ENCODE measurements around the gene NAA35. TPM values are rescaled to one million over a fixed set of nuclear protein-coding genes. Genes with fewer than 3 reads are reported as not detected.
"Not testable (repeated sequence)": the region's sequence is repeated elsewhere in the genome, so short reads cannot be mapped to it uniquely, and the experiment has no call there.

Gene NAA35
- 32.3 TPM for total RNA-seq

DNA sequence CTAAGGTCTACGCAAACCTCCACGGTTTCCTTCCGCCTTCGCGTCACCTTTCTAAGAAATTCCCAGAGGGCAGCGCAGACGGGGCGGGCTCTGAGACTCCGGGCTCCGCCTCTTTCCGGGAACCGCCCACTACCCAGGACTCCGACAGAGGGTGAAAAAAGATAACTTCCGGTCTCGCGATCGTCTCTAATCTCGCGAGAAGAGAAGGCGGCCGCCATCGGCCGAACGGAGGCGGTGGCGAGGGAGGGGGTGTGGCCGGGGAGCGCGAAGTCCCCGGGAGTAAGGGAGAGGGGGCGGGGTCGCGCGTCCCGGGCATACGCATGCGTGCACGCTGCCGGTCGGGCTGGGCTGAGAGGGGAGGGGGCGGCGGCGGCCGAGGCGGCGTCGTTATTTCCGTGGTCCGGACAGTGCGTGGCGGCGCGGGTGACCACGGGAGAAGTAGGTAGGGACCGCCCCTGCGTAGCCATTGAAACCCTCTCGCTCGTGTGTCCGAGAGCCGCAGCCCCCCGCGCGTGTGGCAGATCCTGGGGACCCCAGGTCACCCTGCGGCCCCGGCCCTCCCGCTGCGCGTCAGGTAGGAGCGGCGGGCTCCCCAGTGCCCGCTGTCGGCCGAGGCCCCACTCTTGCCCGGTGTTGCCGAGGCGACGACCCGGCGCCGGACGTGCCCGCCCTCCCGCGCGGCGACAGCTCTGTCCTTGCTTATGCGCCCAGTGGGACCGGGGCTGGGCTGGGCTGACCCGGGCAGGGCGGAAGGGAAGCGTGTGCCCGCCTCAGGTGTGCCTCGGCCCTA lies at the start of gene NAA35:
Gene NAA35, plus strand, starts transcription at position 315 of the 790 bp plus-strand sequence. CDS start 1,014 bp downstream, outside the sequence.
- DNase-seq, result peak; percentile 100

DNA sequence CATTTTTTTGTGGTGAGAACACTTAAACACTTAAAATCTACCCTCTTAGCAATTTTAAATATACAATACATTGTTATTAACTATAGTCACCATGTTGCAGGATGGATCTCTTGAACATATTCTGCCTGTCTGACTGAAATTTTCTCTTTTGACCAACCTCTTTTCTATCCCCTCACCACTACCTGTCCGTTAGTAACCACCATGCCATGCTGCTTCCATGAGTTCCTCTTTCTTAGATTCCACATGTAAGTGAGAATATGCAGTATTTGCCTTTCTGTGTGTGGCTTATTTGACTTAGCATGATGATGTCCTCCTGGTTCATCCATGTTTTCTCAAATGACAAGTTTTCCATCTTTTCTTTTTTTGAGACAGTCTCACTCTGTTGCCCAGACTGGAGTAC lies 48.5 kb upstream of the NAA35 start:
- no peak for DNase-seq

DNA sequence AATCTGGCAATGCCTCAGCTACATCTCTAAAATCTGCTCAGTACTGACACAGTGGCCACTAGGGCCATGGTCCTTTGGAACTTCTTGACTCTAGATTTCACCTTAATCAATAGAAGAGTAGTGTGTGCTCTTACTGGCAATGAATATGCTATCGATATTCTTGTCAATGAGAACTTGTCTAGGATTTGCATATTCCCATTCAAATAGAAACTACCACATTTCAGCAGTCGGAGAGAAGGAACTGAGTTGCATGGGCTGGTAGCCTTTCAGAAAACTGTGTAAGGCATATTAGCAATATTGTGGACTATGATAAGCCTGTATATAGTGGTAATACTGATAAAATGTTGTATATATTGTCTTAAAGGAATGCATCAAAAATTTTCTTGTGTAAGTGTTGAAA lies 45.3 kb upstream of the NAA35 start:
- no peak for DNase-seq

DNA sequence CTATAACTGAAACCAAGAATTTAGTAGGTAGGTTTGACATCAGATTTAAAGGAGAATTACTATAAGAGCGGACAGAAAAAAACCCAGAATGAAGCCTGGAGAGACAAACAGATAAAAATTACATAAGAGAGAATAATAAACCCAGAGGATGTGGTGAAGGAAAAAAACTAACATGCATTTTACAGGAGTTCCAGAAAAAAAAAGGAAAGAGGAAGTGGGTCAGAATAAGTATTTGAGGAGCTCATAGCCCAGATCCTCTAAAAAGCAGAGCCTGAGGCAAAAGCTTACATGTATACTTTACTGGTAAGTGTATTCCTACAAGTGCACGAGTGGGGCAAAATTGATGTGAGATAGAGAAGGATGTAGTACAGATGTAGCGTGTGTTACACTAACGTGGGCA lies 43.1 kb upstream of the NAA35 start:
- no peak for DNase-seq

DNA sequence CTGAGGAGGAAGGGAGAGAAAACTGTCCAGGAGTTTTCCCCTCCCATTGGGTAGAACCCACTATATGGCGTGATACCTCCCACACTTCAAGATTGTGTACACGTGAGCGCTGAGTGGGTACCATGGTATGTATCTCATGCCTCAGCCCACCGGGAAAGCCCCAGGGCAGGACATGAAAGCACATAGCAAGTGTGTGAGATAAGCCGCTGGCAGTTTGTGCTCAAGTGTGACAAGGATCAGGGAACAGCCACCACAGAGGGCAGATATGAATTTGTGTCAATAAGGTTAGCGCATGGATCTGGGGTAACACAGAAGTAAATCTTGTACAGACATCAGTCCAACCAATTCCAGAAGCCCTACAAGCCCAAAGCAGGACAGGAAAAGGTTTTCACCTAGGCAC lies 42.6 kb upstream of the NAA35 start:
- DNase-seq, result no peak

DNA sequence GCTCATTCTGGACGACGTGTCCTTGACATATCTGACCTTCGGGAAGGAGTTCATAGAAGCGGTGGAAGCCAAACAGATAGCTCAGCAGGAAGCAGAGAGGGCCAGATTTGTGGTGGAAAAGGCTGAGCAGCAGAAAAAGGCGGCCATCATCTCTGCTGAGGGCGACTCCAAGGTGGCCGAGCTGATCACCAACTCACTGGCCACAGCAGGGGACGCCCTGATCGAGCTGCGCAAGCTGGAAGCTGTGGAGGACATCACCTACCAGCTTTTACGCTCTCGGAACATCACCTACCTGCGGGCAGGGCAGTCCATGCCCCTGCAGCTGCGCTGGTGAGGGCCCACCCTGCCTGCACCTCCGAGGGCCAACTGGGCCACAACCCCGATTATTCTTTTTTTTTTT lies 41.6 kb upstream of the NAA35 start:
- DNase-seq, result no peak

DNA sequence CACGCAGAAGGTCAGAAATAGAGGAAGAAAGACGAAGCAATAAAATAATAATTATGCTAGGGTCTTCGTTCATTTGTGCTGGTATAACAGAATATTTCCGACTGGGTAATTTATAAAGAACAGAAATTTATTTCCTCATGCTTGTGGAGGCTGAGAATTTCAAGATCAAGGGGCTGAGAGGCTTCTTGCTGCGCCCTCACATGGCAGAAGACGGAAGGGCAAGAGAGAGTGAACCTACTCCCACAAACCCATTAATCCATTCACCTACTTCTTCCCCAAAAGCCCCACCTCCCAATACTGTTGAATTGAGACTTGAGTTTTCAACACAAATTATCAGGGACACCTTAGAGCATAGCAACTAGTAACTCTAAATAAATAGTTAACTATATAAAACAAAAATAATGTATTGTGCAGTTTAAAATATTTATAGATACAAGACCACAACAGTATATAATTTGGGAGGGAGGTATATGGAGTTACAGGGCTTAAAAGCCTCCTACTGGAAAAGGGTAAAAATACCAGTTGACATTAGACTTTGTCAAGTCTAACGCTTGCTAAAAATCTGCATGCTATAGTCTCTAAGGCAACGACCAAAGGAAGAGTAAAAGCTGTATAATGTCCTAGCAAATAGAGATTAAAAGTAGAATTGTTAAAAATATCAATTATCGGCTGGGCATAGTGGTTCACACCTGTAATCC lies 40.3 kb upstream of the NAA35 start:
- DNase-seq, result no peak

DNA sequence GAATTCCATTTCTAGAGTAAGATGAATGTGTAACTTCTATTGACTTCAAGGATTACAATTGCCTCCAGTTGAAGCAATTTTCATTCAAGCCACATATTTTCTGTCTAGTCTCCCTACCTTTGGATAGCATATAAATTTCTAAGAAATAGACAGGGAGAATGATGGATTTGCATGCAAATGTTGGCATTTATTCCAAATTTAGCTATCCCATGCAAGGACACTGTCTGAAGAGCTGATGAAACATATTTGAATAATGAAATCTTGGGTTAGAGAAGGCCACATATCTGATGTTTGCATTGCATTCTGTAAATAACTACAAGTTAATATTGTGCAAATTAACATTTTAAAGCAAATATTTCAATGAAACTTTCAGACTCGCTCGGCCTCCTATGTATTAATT lies 36.0 kb upstream of the NAA35 start:
- no peak for DNase-seq

DNA sequence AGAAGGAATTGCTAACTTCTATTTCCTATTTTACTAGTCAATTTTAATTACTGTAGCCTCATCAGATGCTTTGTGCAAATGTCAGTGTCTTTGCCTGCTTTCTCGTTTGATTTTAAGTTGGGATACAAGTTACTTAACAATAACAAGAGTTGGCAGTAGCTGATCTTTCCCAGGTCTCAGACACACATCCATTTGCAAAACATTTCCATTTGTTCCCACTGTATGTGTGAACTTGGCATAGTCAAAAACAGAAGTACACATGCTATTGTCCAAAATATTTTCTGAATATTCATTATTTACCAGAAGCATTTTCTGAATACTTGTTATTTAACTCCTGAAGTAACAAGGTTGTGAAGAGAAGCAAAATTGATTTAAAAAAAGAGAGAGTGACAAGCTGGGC lies 35.0 kb upstream of the NAA35 start:
- DNase-seq, result no peak

DNA sequence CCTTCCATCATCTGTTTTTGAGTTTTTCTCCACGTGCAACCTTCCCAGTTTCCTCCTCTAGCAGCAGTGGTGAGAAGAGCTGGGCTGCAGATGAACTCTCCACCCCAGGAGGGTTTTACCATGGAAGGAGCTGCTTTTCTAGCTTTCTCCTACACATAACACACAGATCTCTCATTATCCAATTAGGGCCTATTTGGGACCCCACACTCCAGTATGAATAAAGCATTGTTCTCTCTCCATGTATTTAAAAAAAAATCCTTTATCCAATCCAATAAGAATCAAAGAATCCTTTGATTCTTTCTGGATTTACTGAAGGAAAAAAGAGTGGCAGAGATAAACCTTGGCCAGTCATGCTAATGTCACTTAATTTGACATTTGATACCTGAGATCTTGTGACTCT lies 31.6 kb upstream of the NAA35 start:
- DNase-seq, result no peak

DNA sequence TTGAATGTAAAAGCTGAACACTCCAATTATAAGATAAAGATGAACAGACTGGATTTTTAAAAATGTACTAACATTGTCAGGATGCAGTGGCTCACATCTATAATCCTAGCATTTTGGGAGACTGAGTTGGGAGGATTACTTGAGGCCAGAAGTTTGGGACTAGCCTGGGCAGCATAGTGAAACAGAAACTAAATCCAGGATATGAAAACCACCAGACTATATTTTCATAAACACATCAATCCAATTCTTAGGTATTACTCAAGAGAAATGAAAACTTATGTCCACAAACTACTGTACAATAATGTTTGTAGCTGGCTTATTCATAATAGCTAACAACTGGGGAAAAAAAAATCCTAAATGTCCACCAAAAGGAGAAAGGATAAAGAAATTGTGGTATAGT lies 26.8 kb upstream of the NAA35 start:
- no peak for DNase-seq

DNA sequence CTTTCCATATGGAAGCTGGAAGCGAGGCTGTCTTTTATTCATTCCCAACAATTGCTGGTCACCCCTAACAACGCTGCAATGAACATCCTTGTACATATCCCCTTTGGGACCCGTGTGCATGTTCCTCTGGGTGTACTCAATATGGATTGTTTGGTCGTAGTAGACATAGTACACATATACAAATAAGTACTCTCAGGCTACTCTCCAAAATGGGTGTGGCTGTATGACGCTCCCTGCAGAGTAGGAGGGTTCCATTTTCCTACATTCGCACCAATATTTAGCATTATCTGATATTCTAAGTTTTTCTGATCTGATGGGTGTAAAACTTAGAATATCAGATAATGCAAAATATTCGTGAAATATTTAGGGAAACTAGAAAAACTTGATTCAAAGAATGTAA lies 23.2 kb upstream of the NAA35 start:
- no peak for DNase-seq

DNA sequence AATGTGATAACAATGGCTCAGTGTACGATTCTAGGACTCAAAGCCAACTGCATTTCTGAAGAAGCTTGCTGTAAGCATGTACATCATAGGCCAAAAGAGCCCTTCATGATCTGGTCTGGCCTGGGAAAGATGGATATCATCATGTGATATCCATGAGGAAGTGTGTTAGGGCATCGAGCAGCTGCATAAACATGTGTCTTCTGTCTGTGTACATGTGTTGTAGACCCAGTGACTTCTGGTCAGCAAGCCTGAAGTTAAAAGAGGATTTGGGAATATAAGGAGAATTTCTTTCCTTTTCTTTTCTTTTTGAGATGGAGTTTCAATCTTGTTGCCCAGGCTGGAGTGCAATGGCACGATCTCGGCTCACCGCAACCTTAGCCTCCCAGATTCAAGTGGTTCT lies 15.5 kb upstream of the NAA35 start:
- no peak for DNase-seq

DNA sequence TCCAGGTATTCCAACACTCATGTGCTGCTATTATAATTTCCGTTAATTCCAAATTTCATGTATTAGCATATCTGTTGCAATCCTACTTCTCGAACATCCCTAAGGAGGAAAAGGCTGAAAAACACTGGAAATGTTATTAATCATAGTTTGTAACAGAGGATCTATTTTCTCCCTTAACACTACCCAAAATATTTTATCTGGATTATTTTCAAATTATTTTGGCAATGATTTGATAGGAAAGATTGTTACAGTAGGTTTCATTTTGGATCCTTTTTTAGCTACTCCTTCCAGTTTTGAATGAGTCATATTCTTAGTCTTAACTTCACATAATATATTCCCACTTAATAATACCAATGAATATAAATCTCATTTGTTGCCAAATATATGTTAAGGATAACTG lies 13.9 kb upstream of the NAA35 start:
- DNase-seq, result no peak

DNA sequence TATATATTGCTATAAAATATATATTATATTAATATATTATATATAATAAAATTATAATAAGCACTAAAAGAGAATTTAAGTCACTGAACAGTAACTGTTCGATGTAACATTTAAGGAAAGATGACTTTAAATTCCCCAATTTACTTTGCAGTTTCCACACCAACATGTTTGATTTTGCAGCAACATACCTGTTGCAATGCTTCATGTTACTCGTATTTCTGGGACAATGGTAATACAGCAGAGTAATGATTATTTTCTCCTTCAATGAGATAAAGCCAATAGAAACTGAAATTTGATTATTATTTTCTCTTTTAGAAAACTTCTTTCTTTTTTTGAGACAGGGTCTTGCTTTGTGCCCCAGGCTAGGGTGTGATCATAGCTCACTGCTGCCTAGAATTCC lies 9.5 kb upstream of the NAA35 start:
- DNase-seq, result no peak

DNA sequence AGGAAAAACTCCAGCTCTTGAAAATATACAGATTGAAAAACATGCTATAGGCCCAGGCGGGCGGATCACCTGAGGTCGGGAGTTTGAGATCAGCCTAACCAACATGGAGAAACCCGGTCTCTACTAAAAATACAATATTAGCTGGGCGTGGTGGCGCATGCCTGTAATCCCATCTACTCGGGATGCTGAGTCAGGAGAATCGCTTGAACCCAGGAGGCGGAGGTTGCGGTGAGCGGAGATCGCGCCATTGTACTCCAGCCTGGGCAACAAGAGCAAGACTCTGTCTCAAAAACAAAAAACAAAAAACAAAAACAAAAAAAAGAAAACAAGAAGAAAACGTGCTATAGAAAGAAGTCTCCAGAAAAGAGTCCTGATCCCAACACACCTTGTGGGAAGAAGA lies 5.0 kb upstream of the NAA35 start:
- not testable (repeated sequence) for DNase-seq

DNA sequence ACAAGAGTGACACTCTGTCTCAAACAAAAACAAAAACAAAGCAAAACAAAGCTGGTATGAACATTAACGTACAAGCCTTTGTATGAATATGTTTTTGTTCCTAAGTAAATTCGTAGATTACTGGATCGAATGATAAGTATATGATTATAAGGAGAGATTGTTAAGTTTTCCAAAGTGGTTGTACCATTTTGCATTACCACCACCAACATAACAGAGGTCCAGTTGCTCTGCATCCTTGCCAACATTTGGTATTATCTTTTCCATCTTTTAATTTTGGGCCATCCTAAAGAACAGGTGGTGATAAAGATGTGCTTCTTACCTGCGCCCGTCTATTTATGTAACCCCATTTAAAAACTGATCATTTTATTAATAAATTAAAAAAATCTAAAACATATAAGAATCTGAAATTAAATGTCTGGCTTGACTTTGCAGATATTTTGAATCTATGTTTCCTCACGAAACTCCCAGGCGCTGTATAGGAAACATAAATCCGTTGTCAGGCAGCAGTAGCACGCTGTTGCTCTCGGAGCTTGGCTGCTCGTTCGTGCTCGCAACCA lies 593 bp upstream of the NAA35 start:
- DNase-seq, result no peak

DNA sequence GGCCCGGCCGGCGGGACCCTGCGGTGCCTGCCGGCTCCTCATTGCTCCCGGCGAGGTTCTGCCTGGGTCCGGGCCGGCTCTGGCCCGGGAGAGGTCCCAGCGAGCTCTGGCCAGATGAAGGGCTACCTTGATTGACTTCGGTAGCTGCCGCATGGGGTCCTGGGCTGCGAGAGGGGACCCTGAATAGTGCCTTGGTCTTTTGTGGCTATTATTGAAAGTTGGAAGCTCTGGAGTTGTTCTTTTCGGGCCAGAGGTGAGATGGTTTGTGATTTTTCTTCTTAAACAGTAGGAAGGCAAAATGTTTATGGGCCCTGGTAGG lies 635 bp downstream of the NAA35 start:
- no peak for DNase-seq

DNA sequence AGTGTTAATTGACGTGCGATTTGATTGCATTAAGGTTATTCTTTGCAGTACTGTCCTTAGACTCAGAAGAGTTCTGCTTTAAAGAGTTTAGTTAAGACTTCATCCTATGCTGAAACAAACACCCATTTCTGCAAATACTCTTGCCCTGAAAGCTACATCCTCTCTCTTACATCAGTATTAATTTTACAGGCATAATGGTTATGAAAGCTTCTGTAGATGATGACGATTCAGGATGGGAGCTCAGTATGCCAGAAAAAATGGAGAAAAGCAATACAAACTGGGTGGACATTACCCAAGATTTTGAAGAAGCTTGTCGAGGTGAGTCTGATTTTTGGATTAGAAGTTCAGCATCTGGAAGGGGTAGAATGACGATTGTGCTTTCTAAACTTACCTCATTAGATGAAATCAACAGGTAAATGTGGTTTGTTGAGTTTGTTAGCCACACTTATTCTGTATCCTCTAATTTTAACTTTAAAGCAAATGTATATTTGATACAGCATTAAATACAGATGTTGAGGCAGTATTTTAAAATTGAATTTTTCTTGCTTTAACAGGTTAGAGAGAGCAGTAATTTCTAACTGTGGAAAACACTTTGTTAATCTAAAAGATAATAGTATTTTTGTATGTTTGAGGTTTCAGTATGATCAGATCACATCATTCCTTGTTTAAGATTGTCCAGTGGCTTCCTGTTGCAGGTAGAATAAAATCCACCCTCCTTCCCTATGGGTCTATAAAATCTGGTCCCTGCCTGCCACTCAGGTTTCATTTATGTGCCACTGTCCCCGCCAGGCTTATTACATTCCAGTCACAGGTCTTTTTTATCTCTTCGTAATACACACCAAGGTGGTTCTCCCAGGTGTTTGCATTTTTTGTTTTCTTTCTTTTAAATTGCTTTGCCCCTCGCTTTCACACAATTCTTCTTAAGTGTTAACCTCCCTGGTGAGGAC lies 1.3 kb downstream of the NAA35 start:
- peak; percentile 11 for DNase-seq

DNA sequence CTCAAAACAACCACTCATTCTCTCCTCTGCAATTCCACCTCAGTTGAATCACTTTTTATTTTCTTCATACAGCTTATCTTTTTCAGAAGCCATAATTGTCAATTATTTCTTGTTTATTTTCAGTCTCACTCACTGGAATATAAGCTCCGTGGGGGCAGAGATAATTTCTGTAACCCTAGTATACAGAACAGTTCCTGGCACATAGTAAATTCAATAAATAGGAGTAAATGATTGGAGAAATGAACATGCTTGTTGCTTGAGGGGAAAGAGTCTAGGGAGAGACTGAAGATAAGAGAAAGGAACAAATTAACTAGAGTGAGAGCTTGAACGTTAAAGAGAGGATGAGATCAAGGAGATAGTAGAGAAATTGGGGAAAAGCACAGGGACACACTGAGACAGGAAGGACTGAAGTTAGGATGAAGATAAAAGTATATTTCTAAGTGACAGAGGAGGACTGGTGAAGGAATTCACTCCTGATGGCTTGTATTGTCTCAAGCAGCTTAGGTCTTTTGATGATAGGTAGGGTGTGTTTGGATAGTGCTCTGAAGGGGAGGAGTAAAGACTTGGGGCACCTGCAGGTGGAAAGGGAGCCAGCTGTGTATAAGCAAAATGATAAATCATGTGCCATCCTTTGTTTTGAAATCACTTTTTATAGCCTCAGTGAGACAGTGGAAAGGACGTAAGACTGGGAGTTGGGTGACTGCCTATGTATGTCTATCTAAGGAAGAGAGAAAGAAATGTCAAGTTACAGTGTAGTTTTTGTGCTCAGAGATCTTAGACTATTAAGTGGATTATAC lies 2.2 kb downstream of the NAA35 start:
- DNase-seq, result no peak

DNA sequence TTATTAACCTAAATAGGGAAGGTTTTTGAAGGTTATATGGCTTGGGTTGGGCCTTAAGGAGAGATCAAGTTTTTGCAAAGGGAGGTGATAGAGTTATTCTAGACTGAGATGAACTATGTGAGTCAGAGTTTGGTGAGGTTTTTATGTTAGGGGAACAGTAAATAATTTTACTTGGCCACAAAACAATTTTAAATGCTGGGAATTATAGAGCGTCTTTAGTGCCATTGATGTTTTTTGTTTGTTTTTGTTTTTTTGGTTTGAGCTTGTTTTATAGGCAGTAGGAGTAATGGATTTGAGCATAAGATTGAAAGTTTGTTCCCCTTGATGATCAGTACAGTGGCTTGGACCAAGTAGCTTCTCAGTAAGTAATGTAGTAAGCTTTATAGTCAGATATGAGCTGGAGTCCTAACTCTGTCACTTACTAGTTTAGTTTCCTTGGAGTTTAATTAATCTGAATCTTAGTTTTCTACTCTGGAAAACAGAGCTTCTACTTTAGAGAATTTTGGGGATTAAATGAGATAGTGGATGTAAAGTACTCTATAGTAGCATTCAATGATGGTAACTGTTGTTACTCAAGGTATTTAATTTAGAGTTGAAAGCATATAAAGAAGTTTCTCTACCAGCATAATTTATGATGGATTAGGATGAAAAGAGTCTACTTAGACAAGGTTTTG lies 2.9 kb downstream of the NAA35 start:
- DNase-seq, result no peak

All from tongue (tissue), 2 donors.